Esophagus squamous epithelium (tissue), 5 donors: ENCODE data around the gene PLEKHA7. TPM values are rescaled to one million over a fixed set of nuclear protein-coding genes. Genes with fewer than 3 reads are reported as not detected.
"Not testable (repeated sequence)": the region's sequence is repeated elsewhere in the genome, so short reads cannot be mapped to it uniquely, and the experiment has no call there.

Experiments used
- DNase-seq: peaks from one replicate; lab custom pipeline; 2025; lab: John Stamatoyannopoulos, UW
- H3K27ac ChIP-seq, 4 donors: fragments of 200-600 bp; sonication (generic); one replicate each; pipeline ENCODE4 v1.5.1; 2016 to 2019; ENCODE audit warnings: mild to moderate bottlenecking in 1 of 4
- H3K27me3 ChIP-seq, 4 donors: fragments of 200-600 bp; sonication (generic); 1 replicate in 3 of 4; 2 replicates in 1 of 4; pipeline versions ENCODE4 v1.5.1 to v1.6.0; 2017 to 2021; ENCODE audit warnings: antibody characterized with exemption in 1 of 4
- H3K36me3 ChIP-seq, 3 donors: fragments of 200-600 bp; sonication (generic); one replicate each; pipeline ENCODE4 v1.5.1; 2016 to 2019
- H3K4me1 ChIP-seq, 3 donors: fragments of 200-600 bp; sonication (generic); one replicate each; pipeline ENCODE4 v1.5.1; 2017 to 2019
- H3K4me3 ChIP-seq, 4 donors: fragments of 200-600 bp; sonication (generic); 1 replicate in 3 of 4; 2 replicates in 1 of 4; pipeline ENCODE4 v1.5.1; 2016 to 2019; ENCODE audit warnings: mild to moderate bottlenecking in 2 of 4, moderate library complexity in 1 of 4
- H3K9me3 ChIP-seq, 3 donors: fragments of 200-600 bp; sonication (generic); one replicate each; pipeline ENCODE4 v1.5.1; 2016 to 2019
- CTCF ChIP-seq, 6 experiments: fragments of 450-650 bp in 4 of 6; fragments of 200-600 bp in 2 of 6; sonication (generic) in 2 of 6; IDR thresholded peaks; one replicate each; pipeline ENCODE4 v1.5.1; 2016 to 2019; ENCODE audit warnings: antibody characterized with exemption in 6 of 6, mild to moderate bottlenecking in 4 of 6, moderate library complexity in 4 of 6
- POLR2A ChIP-seq, 4 donors: fragments of 450-650 bp; IDR thresholded peaks; one replicate each; pipeline ENCODE4 v1.6.1; 2017; ENCODE audit warnings: antibody characterized with exemption in 4 of 4, mild to moderate bottlenecking in 4 of 4, moderate library complexity in 3 of 4
- WGBS, 2 donors: methylation state at CpG; one replicate each; pipeline ENCODE4 v1.1.5; 2018; 5-methylcytosine and 5-hydroxymethylcytosine counted together
- intact Hi-C: fragments of 100-400 bp; cut with DNase I; formaldehyde crosslinking; loops from one replicate; pipeline ENCODE4 v1.15.0; 2022
- total RNA-seq, 4 donors: library from RNA; depleted of rRNA; stranded (reverse); fragments of >200 nt; gene quantifications; one replicate each; pipeline ENCODE4 v1.1.0, GENCODE V29; 2016
- donor health status: DM: yes; HTN: yes; CAD: no.

Gene PLEKHA7
- total RNA-seq, 4 donors from 2014 or later: 49.8 to 129 (median 59.3) TPM

GRCh38 chr11:16969010-16969999, 44.9 kb downstream of the PLEKHA7 start:
- DNase-seq: no peak

GRCh38 chr11:16968196-16968595, 46.0 kb downstream of the PLEKHA7 start:
- no peak overlapping the region for H3K27ac ChIP-seq
- H3K27me3 ChIP-seq: no peaks in the 10 kb centered on the region
- H3K4me1 ChIP-seq: no peaks in the 10 kb centered on the region
- WGBS, 2 donors: 38% methylated on average over 1 of the region's 2 CpGs; no CpG with 5 or more reads in 1 of the 2 donors
- H3K36me3 ChIP-seq: no peaks in the 10 kb centered on the region
- no peak for TF ChIP-seq POLR2A (IDR thresholded peaks at IDR 0.05)
- no peak for TF ChIP-seq CTCF (IDR thresholded peaks at IDR 0.05)
- H3K4me3 ChIP-seq: no peak overlapping the region
- no peak for DNase-seq
- intact Hi-C loops: no loop called here
- no peaks in the 10 kb centered on the region for H3K9me3 ChIP-seq

More at GRCh38 chr11:16969010-16969999, 44.9 kb downstream of the PLEKHA7 start:
- Histone ChIP-seq H3K27me3 (no peaks in the 10 kb centered on the region), H3K27ac (no peak overlapping the region), H3K4me1 (no peaks in the 10 kb centered on the region), H3K4me3 (no peak overlapping the region), H3K9me3 (no peaks in the 10 kb centered on the region), H3K36me3 (no peaks in the 10 kb centered on the region)
- intact Hi-C loops: no loop called here
- no peak for TF ChIP-seq POLR2A (IDR thresholded peaks at IDR 0.05)
- TF ChIP-seq CTCF (IDR thresholded peaks at IDR 0.05): no peak
- 63 to 70% methylated on average over 5 of the region's 5 CpGs for WGBS, 2 donors

- H3K4me3 ChIP-seq: no peak overlapping the region
- no peak for TF ChIP-seq POLR2A (IDR thresholded peaks at IDR 0.05)
- H3K4me1 ChIP-seq: no peaks in the 10 kb centered on the region
- no peaks in the 10 kb centered on the region for H3K27me3 ChIP-seq
- no peak for DNase-seq
- WGBS, 2 donors: 92 to 93% methylated on average over 5 to 6 of the region's 6 CpGs
- intact Hi-C loops: no loop called here
- no peaks in the 10 kb centered on the region for H3K36me3 ChIP-seq
- no peaks in the 10 kb centered on the region for H3K9me3 ChIP-seq
- no peak overlapping the region for H3K27ac ChIP-seq
These were observed 47.1 kb downstream of the PLEKHA7 start for GRCh38 chr11:16966930-16967671.

GRCh38 chr11:16964501-16964900, 49.7 kb downstream of the PLEKHA7 start:
- no peak overlapping the region for H3K27ac ChIP-seq
- intact Hi-C loops: no loop called here
- no peaks in the 10 kb centered on the region for H3K36me3 ChIP-seq
- 88 to 97% methylated on average over 3 of the region's 3 CpGs for WGBS, 2 donors
- TF ChIP-seq POLR2A (IDR thresholded peaks at IDR 0.05): no peak
- TF ChIP-seq CTCF (IDR thresholded peaks at IDR 0.05): no peak
- H3K27me3 ChIP-seq: no peaks in the 10 kb centered on the region
- no peaks in the 10 kb centered on the region for H3K9me3 ChIP-seq
- DNase-seq: no peak
- H3K4me3 ChIP-seq: no peak overlapping the region
- no peaks in the 10 kb centered on the region for H3K4me1 ChIP-seq

- H3K9me3 ChIP-seq: no peaks in the 10 kb centered on the region
- H3K27me3 ChIP-seq: no peaks in the 10 kb centered on the region
- DNase-seq: no peak
- no peaks in the 10 kb centered on the region for H3K36me3 ChIP-seq
- H3K4me3 ChIP-seq: no peak overlapping the region
- 55 to 78% methylated on average over 2 of the region's 3 CpGs for WGBS, 2 donors
- intact Hi-C loops: no loop called here
- no peaks in the 10 kb centered on the region for H3K4me1 ChIP-seq
- TF ChIP-seq POLR2A (IDR thresholded peaks at IDR 0.05) (no peak), CTCF (IDR thresholded peaks at IDR 0.05) (no peak)
- no peak overlapping the region for H3K27ac ChIP-seq
These were observed 50.8 kb downstream of the PLEKHA7 start for GRCh38 chr11:16963316-16963876.

- H3K4me3 ChIP-seq, H3K27me3 ChIP-seq, intact Hi-C loops, H3K9me3 ChIP-seq, H3K27ac ChIP-seq, H3K36me3 ChIP-seq, DNase-seq, H3K4me1 ChIP-seq: not testable (repeated sequence)
These were observed 51.6 kb downstream of the PLEKHA7 start for GRCh38 chr11:16962589-16962988.
